ENCODE measurements around the gene TIMMDC1.

- TF ChIP-seq CTCF (IDR thresholded peaks at IDR 0.05): peak; percentile 47
- TF ChIP-seq EZH2 (IDR thresholded peaks at IDR 0.05): no peak
These were observed 61.2 kb downstream of the TIMMDC1 start, which contains the start of gene CD80 for GRCh38 chr3:119559441-119559963.

Measured in neural progenitor cell (in vitro differentiated cells).